NCI-H1048 (cell line): ENCODE measurements around the gene CHCHD3.
"Not testable (repeated sequence)": the region's sequence is repeated elsewhere in the genome, so short reads cannot be mapped to it uniquely, and the experiment has no call there.

Source experiments
- DNase-seq: peaks from one replicate; lab custom pipeline; 2025; lab: John Stamatoyannopoulos, UW

The CHCHD3 gene

DNA sequence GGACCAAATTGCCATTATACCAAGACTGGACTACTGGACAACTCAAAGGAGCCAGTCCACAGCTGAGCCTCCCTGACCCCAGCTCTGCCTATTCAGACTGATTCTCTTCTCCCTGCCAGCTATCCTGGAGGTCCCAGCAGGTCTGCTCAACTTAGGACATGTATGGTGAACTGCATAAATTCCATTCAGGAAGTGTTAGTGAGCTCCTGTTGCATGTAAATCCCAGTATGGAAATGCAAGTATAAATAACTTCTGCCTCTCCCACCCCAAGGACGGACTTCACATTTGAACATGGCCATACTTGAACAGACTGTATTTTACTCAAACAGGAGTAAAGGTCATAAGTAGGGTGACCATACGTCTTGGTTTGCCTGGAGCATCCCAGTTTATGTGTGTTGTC lies 128.4 kb downstream of the CHCHD3 start:
- no peak for DNase-seq

DNA sequence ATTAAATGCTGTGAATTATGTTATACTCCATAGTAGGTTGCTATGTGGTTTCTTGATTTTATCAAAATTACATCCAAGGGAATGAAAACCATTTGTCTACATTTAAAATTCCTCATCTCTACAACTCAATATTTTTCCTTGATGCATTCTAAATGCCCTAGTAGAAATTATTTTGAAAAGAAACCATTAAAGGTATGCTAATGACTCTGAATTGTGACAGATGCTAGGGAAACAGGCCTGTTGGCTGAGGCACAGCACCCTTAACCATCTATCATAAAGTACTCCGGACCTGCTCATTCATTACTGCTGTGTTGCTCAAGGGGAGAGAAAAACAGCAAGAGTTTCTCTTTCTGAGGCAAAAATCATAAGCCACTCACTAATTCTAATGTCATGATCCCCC lies 131.2 kb downstream of the CHCHD3 start:
- DNase-seq: no peak

GRCh38 chr7:132947011-132947410 lies 134.9 kb downstream of the CHCHD3 start:
- no peak for DNase-seq

DNA sequence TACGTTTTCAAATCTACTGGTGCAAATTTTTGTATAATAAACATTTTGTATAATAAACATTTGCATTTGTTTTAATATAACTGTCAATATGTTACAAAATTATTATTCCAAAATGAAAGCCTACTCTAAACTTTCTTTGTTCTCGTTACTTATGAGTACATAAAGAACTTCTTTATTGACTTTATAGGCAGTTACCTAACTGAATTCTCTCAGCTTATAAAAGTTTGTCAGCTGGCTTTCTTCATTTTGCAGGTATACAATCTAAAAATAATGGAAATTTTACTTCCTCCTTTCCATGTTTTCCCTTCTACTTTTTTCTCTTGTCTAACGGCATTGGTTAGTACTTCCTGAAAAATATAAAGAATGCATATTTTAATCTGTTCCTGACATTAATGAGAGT lies 137.1 kb downstream of the CHCHD3 start:
- DNase-seq: no peak

DNA sequence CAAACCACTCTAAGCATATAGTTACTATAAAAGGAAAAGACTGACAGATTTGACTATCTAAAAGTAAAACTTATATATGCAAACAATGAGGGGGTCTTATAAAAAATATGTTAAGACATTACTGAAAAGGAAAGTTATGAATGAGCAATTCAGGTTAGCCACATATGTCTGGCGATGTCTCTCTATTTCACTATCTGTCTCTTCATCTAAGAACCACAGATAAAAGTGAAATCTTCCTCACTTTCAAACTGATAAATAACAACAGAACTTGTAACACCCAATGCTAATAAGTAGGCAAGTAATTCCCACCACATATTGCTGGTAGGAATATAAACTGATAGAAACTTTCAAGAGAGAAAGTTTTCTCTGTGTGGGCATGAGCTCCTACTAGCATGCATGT lies 138.2 kb downstream of the CHCHD3 start:
- DNase-seq: no peak

GRCh38 chr7:132942701-132943100 lies 139.2 kb downstream of the CHCHD3 start:
- DNase-seq: no peak

DNA sequence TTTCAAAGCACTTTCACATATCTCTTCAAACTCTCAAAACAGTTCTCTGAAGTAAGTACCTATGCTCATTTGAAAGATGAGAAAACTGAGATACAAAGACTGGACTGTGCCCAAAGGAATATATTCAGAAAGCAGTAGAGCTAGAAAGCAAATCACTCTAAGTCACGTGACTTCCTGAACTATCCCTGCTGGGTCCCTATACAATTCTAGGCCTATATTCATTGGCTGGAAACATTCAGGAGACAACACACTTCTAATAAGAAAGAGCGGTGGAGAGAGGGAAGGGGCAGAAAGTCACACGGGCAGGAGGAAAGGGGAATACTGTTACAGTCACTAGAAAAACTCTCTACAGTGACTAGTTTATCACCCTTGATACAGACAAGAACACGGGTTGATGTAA lies 140.0 kb downstream of the CHCHD3 start:
- no peak for DNase-seq

DNA sequence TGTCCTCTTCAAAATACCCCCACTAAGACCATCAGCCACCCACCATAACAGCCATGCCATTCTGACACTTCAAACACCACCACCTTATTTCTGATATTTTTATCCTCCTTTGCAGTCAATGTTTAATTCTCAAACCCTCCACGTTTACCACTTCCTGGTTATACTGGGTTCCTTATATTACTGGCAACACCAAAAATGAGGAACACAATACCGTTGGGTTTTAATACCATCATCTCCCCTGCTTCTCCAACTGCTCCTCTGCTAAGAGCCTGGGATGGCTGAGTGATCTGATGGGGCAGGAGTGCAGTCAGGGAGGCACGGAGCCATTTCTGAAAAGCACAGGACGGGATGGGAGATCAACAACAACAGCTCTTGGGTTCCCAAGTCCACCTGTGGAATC lies 140.5 kb downstream of the CHCHD3 start:
- DNase-seq: no peak

GRCh38 chr7:132940084-132940483 lies 141.8 kb downstream of the CHCHD3 start:
- no peak for DNase-seq

- no peak for DNase-seq
Observed at GRCh38 chr7:132939495-132939894, 142.4 kb downstream of the CHCHD3 start.

DNA sequence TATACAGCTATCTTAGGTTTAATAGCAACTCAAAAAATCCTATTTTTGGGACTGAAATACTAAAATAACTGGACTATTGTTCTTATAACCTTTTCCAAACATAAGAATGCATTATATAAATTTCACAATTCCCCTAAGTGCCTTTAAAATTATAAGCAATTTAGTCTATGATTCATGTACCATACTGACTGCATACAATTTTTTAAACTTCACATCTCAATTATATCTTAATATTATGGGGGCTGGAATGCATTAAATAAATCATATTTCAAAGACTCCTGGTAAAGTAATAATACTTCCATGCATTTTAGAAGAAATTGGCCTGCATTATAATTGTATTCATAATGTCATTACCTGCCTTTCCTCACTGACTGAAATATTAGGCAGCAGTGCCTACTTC lies 144.6 kb downstream of the CHCHD3 start:
- no peak for DNase-seq

GRCh38 chr7:132935608-132936007 lies 146.3 kb downstream of the CHCHD3 start:
- no peak for DNase-seq

- no peak for DNase-seq
Observed at GRCh38 chr7:132934017-132934416, 147.9 kb downstream of the CHCHD3 start.

DNA sequence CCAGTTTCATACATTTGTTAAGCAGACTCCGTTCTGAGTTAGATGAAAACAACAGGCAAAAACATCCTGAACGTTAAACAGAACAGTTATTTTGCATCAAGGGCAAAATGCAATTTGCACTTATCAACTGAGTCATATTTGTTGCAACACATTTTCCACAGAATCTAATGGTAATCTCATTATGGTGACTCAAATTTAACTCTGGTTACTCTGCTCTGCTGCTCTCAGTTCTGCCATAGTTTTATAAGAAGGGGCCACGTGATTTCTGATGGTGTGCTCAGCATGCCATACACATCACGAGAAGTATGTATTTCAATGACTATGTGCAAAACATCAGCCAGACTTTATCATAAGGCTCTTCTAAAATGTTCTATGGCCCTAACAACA lies 148.8 kb downstream of the CHCHD3 start:
- DNase-seq: no peak

- DNase-seq: no peak
Observed at GRCh38 chr7:132932296-132933071, 149.4 kb downstream of the CHCHD3 start.

GRCh38 chr7:132930881-132931280 lies 151.0 kb downstream of the CHCHD3 start:
- no peak for DNase-seq

DNA sequence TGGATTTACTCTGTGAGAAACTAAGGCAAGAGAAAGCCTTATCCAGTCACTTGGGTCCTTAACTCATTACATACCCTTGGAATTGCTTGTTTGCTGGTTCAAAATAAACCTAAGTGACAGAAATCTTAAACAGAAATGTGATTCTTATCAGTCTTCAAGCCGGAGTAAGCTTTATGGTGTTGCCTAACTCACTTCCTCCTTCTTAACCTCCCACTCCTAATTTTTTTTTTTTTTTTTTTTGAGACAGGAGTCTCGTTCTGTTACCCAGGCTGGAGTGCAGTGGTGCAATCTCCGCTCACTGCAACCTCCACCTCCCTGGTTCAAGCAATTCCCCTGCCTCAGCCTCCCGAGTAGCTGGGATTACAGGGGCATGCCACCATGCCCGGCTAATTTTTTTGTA lies 151.9 kb downstream of the CHCHD3 start:
- DNase-seq: not testable (repeated sequence)

GRCh38 chr7:132919771-132920170 lies 162.1 kb downstream of the CHCHD3 start:
- DNase-seq: no peak

DNA sequence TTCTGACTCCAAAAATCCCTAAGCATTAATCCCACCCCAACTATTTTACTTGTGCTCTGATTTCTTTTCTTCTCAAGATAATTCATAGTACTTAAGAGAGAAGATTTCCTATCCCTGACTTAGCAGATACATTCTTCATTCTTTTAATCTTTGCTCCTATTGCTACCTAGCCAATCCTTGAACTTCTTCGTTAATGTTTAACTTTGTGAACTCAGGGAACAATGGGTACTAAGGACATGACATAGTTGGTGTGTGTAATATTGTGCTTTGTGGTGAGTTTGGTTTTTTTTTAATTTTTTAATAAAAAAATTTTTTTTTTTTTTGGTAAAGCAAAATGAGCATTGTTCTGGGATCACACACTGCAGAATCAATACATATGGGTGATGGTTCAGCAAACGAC lies 166.2 kb downstream of the CHCHD3 start:
- DNase-seq: no peak

DNA sequence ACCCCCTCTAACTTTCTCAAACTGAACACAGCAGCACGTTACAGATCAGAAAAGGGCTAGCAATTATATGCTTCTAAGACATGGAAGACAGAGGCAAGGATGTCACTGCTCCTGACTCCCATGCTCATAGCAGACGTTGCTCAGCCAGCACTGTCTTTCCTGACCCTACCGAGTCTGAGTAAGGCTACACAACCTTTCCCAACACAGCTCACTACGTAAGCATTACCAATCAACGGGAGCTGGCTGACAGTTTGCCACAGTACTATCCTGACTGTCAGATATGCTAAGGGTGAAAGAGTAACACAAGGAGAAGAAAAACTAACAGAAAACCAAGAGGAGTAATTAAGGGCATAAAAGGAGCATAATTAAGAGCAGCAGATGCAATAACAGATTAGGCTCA lies 171.2 kb downstream of the CHCHD3 start:
- DNase-seq: no peak

GRCh38 chr7:132907380-132907940 lies 174.4 kb downstream of the CHCHD3 start:
- no peak for DNase-seq

GRCh38 chr7:132906193-132906835 lies 175.6 kb downstream of the CHCHD3 start:
- no peak for DNase-seq

DNA sequence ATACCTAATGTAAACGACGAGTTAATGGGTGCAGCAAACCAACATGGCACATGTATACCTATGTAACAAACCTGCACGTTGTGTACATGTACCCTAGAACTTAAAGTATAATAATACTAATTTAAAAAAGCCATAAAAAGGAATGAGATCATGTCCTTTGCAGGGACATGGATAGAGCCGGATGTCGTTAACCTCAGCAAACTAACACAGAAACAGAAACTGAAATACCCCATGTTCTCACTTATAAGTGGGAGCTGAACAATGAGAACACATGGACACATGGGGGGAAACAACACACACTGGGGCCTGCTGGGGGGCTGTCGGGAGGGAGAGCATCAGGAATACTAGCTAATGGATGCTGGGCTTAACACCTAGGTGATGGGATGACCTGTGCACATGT lies 176.8 kb downstream of the CHCHD3 start:
- not testable (repeated sequence) for DNase-seq

DNA sequence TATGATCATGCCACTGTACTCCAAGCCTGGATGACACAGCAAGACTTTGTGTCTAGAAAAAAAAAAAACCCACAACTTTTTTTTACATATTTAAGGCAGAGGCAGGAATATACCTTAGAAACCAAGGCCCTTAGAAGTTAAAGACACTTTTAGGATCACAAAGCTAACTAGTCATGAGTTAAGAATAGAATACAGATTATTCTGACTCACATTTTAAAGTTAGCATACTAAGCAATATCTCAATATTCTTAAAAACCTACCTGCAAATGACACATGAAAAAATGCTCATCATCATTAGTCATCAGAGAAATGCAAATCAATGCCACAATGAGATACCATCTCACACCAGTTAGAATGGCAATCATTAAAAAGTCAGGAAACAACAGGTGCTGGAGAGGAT lies 177.7 kb downstream of the CHCHD3 start:
- DNase-seq: no peak
